Measurements from ENCODE around the gene SLC36A4. TPM values are rescaled to one million over a fixed set of nuclear protein-coding genes. Genes with fewer than 3 reads are reported as not detected.
"Not testable (repeated sequence)": the region's sequence is repeated elsewhere in the genome, so short reads cannot be mapped to it uniquely, and the experiment has no call there.

The SLC36A4 gene
- total and polyA plus RNA-seq, 2 donors (not counting 1 experiment from before 2014, with no cell fraction given): 7.3 to 22.7 TPM

DNA sequence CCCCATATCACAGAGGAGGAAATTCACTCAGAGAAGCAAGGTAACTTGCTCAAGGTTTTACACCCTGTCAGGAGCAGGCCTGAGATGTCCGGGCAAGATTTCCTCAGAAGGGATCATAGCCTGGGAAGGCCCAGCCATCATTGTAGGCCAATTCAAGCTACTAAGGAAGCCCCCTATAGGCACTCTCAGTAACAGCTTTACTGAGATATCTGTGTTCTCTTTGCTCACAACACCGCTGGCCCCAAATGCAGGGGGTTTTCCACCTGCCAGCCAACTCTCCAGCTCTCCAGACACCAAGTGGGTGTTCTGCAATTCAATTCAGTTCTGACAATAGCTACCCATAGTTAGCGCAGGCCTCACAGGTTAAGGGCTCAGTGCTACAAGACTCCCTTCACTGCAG lies 84.0 kb downstream of the SLC36A4 start:
- no peak for DNase-seq (ENCODE audit: low read depth in 2 of 2)
- H4K20me1 ChIP-seq (ENCODE audit: control insufficient read depth, extremely low read depth, insufficient read depth, low read length): no peaks in the 10 kb centered on the region
- H3K9me3 ChIP-seq (ENCODE audit: control insufficient read depth, insufficient read depth, low read depth, low read length): no peaks in the 10 kb centered on the region
- no peaks in the 10 kb centered on the region for H3K79me2 ChIP-seq (ENCODE audit: control insufficient read depth, insufficient read depth, low read length)
- no peak overlapping the region for H3K4me2 ChIP-seq (ENCODE audit: extremely low read depth, insufficient read depth, low read length)
- H3K27ac ChIP-seq (ENCODE audit: insufficient read depth, low read length): no peak overlapping the region
- no peak overlapping the region for H2AFZ ChIP-seq (ENCODE audit: low read length)
- no peaks in the 10 kb centered on the region for H3K36me3 ChIP-seq (ENCODE audit: control insufficient read depth, insufficient read depth, low read length)
- no peak overlapping the region for H3K9ac ChIP-seq (ENCODE audit: insufficient read depth, low read length)
- no peak overlapping the region for H3K4me3 ChIP-seq (replicated peaks in 1 of 4; ENCODE audit: control extremely low read depth in 1 of 4, insufficient read depth in 1 of 4, low read depth in 3 of 4, low read length in 4 of 4)
- no peaks in the 10 kb centered on the region for H3K4me1 ChIP-seq (ENCODE audit: control insufficient read depth, extremely low read depth, insufficient read depth, low read length)
- no peaks in the 10 kb centered on the region for H3K27me3 ChIP-seq (ENCODE audit: control insufficient read depth, insufficient read depth, low read length)
- TF ChIP-seq EZH2 (IDR thresholded peaks at IDR 0.05; ENCODE audit: low read length, missing control alignments): no peak
- TF ChIP-seq, protein P1, sequence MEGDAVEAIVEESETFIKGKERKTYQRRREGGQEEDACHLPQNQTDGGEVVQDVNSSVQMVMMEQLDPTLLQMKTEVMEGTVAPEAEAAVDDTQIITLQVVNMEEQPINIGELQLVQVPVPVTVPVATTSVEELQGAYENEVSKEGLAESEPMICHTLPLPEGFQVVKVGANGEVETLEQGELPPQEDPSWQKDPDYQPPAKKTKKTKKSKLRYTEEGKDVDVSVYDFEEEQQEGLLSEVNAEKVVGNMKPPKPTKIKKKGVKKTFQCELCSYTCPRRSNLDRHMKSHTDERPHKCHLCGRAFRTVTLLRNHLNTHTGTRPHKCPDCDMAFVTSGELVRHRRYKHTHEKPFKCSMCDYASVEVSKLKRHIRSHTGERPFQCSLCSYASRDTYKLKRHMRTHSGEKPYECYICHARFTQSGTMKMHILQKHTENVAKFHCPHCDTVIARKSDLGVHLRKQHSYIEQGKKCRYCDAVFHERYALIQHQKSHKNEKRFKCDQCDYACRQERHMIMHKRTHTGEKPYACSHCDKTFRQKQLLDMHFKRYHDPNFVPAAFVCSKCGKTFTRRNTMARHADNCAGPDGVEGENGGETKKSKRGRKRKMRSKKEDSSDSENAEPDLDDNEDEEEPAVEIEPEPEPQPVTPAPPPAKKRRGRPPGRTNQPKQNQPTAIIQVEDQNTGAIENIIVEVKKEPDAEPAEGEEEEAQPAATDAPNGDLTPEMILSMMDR (conservative IDR thresholded peaks at IDR 0.05 in 1 of 2, IDR thresholded peaks at IDR 0.05 in 1 of 2; ENCODE audit: low read depth in 1 of 2, low read length in 2 of 2): no peak

DNA sequence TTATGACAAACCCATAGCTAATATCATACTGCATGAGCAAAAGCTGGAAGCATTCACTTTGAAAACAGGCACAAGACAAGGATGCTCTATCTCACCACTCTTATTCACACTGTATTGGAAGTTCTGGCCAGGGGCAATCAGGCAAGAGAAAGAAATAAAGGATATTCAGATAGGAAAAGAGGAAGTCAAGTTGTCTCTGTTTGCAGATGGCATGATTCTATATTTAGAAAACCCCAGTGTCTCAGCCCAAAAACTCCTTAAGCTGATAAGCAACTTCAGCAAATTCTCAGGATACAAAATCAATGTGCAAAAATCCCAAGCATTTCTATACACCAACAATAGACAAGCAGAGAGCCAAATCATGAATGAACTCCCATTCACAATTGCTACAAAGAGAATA lies 86.6 kb downstream of the SLC36A4 start:
- H3K9ac ChIP-seq (ENCODE audit: insufficient read depth, low read length): not testable (repeated sequence)

DNA sequence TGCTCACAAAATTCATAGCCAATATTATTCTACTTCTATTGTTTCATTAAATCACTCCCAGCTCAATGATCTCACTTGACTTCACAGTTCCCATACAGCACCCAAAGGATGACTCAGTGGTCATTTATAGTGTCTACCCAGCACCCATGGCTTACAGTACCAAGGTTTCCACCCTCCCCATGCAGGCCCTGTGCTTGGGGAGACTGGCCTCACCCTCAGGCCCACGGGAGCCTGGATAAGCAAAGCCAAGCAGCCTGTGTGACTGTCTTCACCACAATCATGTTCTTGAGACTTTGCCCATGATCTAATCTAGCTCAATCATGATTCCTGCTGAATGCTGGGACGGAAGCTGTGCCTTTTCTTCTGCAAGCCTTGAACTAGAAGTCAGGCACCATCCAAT lies 97.6 kb downstream of the SLC36A4 start:
- TF ChIP-seq, protein P1 (conservative IDR thresholded peaks at IDR 0.05 in 1 of 2, IDR thresholded peaks at IDR 0.05 in 1 of 2; ENCODE audit: low read depth in 1 of 2, low read length in 2 of 2): no peak
- no peak for TF ChIP-seq EZH2 (IDR thresholded peaks at IDR 0.05; ENCODE audit: low read length, missing control alignments)
- no peaks in the 10 kb centered on the region for H3K9me3 ChIP-seq (ENCODE audit: control insufficient read depth, insufficient read depth, low read depth, low read length)
- H3K79me2 ChIP-seq (ENCODE audit: control insufficient read depth, insufficient read depth, low read length): no peaks in the 10 kb centered on the region
- no peaks in the 10 kb centered on the region for H3K36me3 ChIP-seq (ENCODE audit: control insufficient read depth, insufficient read depth, low read length)
- no peaks in the 10 kb centered on the region for H4K20me1 ChIP-seq (ENCODE audit: control insufficient read depth, extremely low read depth, insufficient read depth, low read length)
- H3K4me2 ChIP-seq (ENCODE audit: extremely low read depth, insufficient read depth, low read length): no peak overlapping the region
- H3K4me1 ChIP-seq (ENCODE audit: control insufficient read depth, extremely low read depth, insufficient read depth, low read length): peaks cover 10% of the 10 kb centered on the region
- no peak overlapping the region for H2AFZ ChIP-seq (ENCODE audit: low read length)
- DNase-seq (ENCODE audit: low read depth in 2 of 2): peak in 1 of 2 donors; percentile 67
- H3K4me3 ChIP-seq (replicated peaks in 1 of 4; ENCODE audit: control extremely low read depth in 1 of 4, insufficient read depth in 1 of 4, low read depth in 3 of 4, low read length in 4 of 4): no peak overlapping the region
- no peak overlapping the region for H3K27ac ChIP-seq (ENCODE audit: insufficient read depth, low read length)
- no peaks in the 10 kb centered on the region for H3K27me3 ChIP-seq (ENCODE audit: control insufficient read depth, insufficient read depth, low read length)
- no peak overlapping the region for H3K9ac ChIP-seq (ENCODE audit: insufficient read depth, low read length)

More for the DNA sequence above, 86.6 kb downstream of the SLC36A4 start:
- not testable (repeated sequence) for H3K36me3 ChIP-seq (ENCODE audit: control insufficient read depth, insufficient read depth, low read length); H3K27ac ChIP-seq (ENCODE audit: insufficient read depth, low read length); H3K79me2 ChIP-seq (ENCODE audit: control insufficient read depth, insufficient read depth, low read length); H3K4me1 ChIP-seq (ENCODE audit: control insufficient read depth, extremely low read depth, insufficient read depth, low read length); H4K20me1 ChIP-seq (ENCODE audit: control insufficient read depth, extremely low read depth, insufficient read depth, low read length); H3K4me2 ChIP-seq (ENCODE audit: extremely low read depth, insufficient read depth, low read length); H3K27me3 ChIP-seq (ENCODE audit: control insufficient read depth, insufficient read depth, low read length); H3K4me3 ChIP-seq (replicated peaks in 1 of 4; ENCODE audit: control extremely low read depth in 1 of 4, insufficient read depth in 1 of 4, low read depth in 3 of 4, low read length in 4 of 4); H3K9me3 ChIP-seq (ENCODE audit: control insufficient read depth, insufficient read depth, low read depth, low read length); DNase-seq (ENCODE audit: low read depth in 2 of 2); H2AFZ ChIP-seq (ENCODE audit: low read length)

All from fibroblast of lung (primary cell).